HL-60/S4 treated with retinoic acid at 250 ng/mL for 4 days and 3 days (cell line): Measurements from ENCODE around the gene NSD2.

Experiments used
- in situ Hi-C: fragments of 300-500 bp; cut with MboI; formaldehyde crosslinking; loops from 2 replicates; pipeline ENCODE4 v1.7.0; 2022; ENCODE audit warnings: low sequenced_read_pairs

Gene NSD2

DNA sequence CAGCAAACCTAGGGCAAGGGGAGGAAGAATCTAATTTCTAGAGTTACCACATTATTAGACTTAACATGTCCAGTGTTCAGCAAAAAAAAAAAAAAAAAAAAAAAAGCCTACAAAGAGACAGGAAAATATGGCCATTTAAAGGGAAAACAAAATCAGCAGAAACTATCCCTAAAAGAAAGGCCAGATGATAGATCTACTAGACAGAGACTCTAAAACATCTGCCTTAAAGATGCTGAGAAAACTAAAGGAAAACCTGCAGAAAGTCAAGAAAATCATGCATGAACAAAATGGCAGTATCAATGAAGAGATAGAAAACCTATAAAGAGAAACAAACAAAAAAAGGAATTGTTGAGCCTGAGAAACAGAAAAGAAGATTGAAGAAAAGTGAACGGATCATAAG is 93.8 kb downstream of the NSD2 start:
- in situ Hi-C loops = no loop called here

DNA sequence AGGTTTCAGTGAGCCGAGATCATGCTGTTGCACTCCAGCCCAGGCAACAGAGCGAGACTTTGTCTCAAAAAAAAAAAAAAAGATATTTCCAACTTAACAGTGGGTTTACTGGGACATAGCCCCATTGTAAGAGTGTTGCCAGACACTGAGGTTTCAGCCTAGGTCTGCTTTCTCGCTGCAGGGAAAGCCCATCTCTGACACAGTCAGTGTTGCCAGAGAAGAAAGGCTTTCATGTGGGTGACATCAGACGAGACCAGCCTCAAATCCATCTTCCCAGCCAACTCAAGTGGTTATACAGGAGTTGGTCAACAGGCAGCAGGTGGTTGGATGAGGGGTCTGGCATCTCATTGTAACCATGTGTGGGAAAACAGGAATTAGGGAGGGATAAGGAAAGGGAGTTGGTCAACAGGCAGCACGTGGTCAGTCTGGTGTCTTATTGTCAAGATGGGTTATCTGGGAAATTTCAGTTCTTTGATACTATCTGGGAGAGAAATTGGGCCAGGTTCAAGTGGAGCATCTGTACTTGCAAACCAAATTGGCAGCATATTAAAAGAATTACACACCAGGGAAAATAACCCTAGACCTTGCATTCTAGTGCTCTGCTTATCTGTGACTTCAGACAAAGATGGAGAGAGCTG is 96.4 kb downstream of the NSD2 start:
- in situ Hi-C loops = no loop called here

DNA sequence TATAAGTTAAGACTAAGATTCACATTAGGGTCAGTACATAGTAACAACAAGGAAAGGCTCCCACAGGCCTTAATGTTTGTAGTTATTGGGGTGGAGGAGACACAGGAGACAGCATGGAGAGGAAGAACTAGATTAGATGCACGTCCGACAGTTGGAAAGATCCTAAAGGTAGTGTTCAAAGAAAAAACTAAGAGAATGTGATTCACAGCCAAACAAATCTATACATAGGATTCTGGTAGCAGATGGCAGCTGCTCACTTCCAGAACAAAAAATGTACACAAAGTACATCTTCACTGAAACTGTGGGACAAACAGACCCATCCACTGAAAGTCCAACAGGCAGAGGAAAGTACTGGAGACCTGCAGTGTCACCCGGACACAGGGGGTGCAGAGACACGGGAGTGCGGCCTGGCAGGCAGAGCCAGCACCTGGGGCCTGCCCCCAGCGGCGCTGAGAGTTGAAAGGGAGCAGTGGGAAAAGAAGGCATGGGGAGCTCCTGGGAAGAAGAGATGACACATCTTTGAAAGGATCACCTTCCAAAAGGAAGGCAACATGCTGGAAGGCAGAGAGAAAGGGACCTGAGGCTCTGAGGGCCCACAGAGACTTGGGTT is 97.6 kb downstream of the NSD2 start:
- in situ Hi-C loops = no loop called here

DNA sequence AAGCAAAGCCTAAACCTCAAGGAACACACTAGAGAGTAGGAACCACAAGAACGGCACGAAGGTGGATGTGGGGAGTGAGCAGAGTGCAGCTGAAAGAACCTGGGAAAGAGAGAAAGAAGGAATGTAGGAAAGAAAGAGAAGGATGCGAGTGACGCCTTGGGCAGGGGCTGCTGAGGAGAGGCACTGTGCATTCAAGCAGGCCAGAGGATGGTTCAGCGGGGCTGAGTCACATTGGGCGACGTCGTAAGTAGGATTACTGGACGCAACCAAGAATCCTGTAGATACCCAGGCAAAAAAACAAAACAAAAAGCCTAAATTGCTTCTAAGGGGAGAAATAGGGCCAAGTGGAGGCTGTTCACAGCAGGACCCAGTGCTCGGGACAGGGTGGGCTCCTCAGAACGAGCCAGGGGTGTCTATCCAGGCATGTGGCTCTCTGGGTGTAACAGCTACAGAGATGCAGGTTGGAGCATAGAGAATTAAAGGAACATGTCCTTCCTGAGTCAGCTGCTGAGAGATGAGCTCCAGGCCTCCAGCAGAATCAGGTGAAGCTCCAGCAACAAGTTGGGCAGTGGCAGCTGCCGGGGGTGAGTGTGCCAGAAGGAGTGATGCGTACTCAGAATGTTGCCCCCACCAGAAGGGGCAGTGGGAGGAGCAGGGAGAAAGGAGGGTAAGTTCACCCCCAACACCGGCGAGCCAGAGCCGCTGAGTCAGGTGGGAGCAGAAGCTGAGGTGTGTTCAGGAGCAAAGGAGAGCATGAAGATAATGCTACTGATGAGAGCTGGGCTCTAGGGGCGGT is 98.9 kb downstream of the NSD2 start:
- in situ Hi-C loops = no loop called here

DNA sequence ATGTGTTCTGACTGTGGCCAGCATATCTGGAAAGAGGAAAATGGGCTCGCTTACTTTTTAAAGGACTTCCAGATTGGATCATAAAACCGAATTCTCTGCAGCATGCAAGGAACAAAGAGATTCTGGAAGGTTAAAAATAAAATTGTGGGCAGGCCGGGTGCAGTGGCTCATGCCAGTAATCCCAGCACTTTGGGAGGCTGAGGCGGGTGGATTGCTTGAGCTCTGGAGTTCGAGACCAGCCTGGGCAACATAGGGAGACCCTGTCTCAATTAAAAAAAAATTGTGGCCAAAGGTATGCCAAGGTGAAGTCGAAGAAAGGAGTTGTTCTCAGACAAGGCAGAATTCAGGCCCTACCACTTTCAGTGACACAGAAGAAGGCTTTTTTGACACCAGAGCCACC is 99.7 kb downstream of the NSD2 start:
- in situ Hi-C loops = no loop called here

DNA sequence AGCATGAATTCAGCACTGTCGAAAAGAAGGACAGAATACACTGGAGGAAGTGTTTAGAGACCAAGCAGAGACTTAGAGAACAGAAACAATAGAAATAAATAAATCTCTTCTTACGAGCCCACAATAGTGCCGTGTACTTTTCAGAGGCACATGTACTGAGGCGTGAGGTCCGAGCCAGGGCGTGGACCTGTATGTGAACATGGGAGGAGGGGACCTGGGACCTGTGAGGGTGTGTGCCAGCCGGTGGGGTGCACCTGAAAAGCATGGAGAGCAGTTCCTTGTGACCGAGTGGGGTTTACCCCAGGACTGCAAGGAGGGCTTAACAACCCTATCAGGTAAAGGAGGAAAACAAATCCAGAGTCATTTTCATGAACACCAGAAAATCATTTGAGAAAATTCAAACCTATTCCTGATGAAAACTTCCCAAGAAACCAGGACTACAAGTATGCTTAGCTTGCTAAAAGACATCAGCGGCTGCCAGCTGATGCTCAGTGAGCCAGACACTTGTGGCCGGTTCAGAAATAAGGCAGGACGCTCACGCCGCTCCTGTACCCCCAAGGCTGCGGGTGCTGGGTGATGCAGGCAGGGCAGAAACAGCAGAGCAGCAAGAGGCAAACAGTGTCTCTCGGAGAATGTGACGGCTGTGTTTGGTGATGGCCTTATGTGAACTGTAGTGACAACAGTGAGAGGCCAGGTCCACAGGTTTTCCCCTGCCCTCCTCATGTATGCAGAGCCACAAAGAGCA is 100.4 kb downstream of the NSD2 start:
- in situ Hi-C loops = no loop called here

DNA sequence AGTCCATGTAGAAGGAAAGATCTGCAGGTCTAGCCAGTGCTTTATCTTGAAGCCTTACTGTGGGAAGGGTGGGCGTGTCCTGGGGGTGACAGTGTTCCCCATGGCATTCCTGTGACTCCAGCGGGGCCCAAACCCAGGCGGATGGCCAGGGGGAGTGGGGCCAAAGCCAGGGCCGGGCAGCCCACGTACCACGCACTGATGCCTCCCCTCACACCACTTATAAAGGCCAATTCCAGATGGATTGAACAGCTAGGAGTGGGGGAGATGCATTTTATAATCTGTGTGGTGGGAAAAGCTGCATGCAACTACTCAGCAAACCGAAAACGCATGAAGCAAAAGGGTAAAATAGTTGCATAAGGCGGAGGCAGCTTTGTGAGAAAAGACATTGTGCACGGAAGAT is 101.2 kb downstream of the NSD2 start:
- in situ Hi-C loops = no loop called here

DNA sequence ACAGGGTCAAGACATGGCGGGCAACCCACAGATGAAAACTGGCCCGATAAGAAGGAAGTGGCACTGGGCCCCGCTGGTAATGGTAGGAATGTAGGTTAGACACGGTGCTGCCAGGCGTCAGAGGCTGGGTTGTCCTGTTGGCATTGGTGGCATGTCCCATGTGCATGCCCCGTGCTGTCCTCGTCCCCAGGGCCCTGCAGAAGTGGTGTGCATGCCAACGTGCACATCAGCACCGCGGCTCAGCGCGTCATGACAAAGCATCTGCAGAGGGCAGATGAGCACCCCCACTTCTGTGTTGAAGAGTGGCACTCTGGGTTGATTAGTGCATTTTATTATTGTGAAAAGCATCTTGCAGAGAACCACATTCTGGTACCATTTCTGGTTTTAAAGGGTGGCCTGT is 102.0 kb downstream of the NSD2 start:
- in situ Hi-C loops = no loop called here

DNA sequence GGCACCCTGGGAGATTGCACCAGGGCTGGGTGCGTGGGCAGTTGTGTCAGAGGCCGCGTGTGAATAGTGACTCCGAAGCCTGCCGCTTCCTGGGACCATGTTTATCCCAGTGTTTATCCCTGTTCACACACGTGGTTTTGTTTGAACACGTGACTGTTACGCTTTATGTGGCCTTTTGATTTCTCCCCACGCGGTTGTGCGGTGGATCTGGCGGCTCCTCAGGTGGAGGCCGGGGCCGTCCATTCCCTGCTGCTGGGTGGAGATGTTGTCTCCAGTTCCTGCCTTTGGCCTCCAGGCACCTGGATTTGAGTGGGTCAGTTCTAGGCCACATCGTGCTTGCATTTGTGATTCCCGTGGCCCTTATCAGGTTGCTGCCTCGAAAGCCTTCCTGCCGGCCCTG is 102.5 kb downstream of the NSD2 start:
- in situ Hi-C loops = no loop called here

DNA sequence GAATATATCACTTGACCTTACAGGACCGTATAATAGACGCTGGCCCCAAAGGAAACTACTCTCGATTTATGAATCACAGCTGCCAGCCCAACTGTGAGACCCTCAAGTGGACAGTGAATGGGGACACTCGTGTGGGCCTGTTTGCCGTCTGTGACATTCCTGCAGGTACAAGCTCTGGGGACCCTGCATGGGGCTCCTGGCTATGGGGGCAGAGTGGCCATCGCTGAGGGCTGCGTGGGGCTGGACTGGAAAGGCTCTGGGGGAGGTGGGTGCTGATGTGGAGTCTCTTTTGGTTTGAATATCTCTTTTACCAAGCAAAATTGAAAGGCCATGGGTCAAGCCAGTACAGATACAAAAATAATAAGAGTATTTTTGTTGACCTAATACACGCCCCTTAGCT is 103.6 kb downstream of the NSD2 start:
- in situ Hi-C loops = no loop called here

DNA sequence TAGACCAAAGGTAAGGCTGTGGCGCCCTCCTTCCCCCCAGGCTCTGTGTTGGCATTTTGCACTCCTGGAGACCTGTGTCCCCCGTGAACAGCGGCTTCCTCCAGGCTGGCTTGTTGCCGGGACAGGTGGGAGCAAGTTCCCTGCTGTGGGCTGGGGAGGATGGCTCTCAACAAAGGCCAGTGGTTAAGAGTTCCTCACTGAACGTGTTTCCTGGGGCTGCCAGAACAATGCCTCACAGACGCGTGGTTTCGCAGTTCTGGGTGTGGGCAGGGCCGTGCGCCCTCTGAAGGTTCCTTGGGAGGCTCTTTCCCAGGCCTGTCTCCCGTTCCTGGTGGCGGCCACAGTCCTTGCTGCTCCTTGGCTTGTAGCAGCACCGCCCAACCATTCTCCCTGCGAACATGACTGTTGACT is 104.2 kb downstream of the NSD2 start:
- in situ Hi-C loops = no loop called here

DNA sequence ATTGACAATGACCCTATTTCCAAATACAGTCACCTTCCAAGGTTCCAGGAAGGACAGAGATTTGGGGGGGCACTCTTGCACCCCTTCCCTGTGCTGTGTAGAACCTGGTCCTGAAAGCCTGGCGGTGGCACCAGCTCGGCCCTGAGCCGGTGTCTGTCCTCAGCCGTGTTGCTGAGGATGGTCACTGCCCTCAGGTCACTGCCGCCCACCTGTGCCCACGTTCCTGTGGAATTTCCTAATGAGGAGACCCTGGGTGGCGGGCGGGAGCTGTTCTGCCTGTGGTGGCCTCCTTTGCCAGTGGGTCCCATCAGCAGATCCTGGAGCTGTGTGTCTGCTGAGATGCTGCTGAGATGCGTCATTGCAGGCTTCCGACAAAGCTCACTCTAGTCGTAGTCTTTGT is 104.7 kb downstream of the NSD2 start:
- in situ Hi-C loops = no loop called here

DNA sequence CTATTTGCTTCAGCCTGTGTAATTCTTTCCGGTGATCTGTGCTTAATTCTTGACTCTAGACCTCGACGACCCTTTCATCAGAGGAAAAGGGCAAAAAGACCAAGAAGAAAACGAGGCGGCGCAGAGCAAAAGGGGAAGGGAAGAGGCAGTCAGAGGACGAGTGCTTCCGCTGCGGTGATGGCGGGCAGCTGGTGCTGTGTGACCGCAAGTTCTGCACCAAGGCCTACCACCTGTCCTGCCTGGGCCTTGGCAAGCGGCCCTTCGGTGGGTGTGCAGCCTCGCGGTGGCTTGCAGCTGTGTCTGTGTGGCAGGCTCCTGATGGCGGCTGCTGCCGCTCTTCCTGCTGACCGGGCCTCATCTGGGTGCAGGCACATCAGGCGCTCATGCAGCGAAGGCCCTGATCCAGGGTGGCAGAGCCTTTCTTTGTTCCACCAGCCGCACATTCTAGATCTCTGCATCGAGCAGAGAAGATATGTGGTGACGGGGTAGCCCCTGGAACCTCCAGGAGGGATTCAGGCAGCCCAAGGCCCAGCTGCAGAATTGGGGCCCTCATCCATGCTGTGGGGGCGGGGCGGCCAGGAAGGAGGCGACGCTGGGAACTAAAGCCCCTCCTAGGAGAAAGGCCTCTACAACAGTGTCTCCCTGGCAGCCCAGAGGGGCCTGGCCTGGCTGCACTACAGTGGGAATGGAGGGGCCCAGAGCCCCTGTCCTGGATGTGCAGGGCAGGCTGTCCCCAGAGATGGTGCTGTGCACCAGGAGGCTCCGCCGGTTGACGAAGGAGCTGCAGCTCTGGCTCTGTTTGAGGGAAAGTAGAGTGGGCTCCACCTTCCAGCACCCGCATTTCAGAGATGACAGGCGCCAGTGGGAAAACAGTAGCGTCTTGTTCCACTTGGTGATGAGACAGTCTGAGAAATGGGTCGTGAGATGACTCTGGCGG is 105.5 kb downstream of the NSD2 start:
- in situ Hi-C loops = no loop called here

DNA sequence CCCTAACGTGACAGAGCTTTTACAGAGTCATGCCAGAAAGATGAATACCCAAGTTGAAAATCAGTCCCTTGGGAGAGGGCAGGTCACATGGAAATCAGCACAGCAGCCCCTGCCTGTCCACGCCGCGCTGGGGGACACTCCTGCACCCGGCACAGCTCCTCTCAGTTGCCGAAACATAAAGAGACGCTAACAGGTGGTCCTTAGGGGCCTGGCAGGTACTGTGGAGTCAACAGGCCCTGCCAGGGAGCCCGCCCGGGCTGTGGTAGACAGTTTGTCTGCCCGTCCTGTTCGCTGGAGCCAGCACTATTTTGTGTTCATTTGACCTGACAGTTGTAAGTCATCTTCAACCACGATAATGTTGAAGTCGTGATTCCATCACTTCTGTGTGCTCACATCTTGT is 107.0 kb downstream of the NSD2 start:
- in situ Hi-C loops = no loop called here

DNA sequence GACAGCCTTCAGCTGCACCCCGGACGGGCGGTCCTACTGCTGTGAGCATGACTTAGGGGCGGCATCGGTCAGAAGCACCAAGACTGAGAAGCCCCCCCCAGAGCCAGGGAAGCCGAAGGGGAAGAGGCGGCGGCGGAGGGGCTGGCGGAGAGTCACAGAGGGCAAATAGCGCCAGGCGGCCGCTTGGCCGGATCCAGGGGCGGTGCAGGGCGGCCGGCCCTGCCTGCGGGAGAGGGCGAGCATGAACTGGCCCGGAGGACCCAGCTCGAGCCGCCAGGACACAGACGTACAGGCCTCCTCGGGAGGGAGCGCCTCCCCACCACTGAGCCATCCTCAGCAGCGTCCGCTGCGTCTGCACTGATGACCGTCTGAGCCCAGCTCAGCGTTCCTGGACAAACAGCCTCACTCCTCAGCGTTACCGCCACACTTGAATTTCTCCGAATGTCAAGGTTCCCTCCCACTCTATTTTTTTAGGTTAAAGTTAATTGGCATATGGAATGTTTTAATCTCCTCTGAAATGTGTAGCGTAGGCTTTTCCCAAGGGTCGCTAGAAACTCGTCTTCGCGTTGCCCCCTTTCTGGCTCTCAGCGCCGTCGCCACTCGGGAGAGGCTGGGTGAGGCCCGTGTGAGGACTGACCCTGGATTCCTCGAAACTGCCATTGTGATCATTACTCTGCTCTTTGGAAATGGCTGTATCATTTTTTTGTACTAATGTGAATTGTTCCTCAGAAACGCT is 107.7 kb downstream of the NSD2 start:
- in situ Hi-C loops = no loop called here

DNA sequence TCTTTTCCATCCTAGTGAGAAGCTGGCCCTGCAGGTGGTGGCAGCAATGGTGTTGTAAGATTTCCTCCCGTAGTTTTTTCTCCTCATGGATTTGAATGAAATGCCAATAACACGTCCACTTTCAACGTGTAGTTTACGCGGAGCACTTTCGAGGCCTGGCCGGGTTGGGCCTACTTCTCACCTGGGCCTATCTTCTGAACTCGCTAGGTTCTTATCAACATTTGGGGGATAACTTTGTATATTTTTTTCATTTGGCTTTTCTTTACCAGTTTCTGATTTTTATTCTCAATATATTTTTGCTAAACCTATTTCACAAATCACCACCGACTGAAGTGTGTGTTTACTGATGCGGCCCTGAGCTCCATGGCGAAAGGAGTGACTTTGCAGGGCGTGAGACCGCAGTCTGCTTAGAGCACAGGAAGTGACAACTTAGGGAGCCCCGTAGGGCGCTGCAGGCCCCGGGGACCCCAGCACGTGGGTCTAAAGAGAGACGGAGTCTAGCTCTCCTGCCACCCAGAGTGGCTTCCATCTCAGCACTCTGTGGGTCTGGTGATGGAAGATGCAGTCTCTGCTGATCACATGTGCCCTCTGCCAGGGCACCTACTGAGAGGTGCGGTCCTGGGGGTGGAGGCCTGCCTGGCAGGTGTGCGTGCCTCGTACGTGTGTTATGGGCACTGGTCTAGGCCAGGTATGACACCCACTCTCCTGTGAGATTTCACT is 108.4 kb downstream of the NSD2 start:
- in situ Hi-C loops = no loop called here

DNA sequence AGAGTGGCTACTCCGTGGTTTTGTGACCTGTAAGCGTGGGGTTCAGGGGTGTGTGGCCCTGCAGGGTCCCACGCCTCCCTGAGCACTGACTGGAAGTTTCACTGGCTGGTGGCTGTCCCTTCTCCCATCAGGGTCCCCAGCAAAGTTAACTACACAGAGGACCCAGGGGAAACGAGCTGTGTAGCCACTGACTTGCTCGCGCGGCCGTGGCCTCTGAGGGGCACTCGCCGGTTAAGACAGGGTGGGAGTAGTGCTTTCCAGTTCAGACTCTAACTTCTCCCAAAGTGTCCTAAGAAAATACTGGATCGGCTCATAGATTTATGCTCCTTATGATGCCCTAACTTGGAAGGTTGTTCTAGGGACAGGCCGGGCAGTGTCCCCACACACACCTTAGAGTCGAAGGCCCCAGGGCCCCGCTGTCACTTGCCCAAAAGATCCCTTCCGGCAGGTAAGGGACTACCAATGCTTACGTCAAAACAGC is 109.4 kb downstream of the NSD2 start:
- in situ Hi-C loops = no loop called here

DNA sequence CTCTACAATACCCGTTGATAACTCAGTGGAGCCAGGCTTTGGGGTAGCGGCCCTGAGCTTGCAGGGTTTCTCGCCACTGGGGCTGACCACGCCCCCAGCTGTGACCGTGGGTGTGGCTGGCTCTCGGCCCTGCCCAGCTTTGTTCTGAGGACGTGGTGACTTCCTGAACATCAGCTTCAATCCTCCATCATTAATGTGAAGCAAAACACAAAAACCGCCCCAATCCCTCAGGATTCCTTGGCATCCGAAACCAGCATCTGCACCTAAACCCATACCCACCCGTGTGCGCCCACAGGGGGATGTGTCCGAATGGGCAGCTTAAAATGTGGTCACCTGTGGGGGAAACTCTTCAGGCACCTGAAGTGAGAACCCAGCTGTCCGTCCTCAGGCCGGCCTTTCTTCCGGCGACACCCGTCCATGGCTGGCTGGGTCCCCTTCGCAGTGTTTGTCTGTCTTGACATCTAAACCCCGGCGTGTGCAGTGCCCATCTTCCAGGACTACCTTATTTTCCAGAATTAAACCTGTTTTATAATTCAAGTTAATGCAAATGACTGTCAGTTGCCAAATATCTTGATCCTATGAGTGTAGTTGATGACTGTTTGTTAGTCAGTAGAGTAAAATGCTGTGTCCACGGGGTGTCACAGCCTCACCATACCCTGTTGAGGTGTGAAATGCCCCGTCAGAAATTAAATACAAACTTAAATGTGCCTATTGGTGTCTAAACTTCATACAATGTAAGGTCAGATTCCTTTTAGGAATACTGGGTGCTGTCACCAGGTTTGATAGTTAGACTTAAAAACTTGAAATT is 110.3 kb downstream of the NSD2 start:
- in situ Hi-C loops = no loop called here
